Measurements from ENCODE around the gene SP2. TPM values are rescaled to one million over a fixed set of nuclear protein-coding genes. Genes with fewer than 3 reads are reported as not detected.
A peak's percentile ranks its signal among the peaks of the same experiment; 100 is the strongest.

Gene SP2
- total and polyA plus RNA-seq, 4 experiments from 2014 or later, result 3.0 to 39.9 (median 28.4) TPM

DNA sequence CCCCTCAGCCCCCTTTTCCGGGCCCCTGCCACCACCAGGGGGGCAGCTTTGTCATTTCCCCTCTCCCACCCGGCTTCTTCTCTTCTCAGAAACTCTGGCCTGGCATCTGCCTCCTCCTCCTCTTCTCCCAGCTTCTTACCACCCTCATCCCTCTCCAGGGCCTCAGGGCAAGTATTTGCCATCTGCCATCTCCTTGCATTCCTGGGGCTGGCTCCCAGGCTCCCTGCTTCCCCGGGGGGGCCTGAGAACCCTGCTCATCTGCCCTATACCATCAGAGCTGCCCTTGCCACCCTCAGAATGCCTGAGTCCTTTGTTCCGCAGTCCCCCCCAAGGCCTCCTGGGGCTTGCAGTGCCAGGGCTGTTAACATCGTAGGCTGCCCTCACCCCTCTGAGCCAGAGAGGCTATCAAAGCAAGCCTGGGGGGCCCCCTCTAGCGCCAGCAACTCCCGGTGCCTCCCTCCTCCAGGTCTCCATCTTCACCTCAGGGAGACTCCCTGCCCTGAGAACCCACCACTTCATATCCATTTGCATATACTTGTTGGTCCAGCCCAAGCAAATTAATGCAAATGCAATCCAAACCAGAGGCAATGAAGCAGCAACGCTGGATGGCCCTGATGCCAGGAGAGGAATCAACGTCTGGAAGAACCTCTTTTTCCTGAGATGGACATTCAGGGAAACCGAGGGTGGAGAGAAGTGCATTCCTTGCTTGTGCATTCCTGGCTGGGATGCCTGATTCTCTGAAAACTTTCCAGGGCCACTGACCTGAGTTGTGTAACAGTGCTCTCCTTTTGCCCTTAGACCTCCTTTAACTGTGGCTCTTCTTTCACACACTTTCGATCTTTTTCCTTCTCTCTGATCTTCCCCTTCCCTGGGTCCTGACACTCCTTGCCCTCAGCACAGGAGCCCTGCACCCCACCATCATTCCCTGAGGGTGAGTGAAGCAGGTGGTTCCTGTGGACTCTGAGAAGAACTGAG, 20.7 kb upstream of the SP2 start:
- Mint-ChIP-seq H3K27ac (peak overlapping the region in 1 of 7 donors; percentile 81), H3K4me3 (no peak overlapping the region), H3K36me3 (peaks cover 0 to 3% of the 10 kb centered on the region in 2 donors), H3K9me3 (peaks cover 0 to 2% (median 0%) of the 10 kb centered on the region in 8 donors), H3K4me1 (peaks cover 0 to 6% (median 0%) of the 10 kb centered on the region in 4 donors), H3K27me3 (peaks cover 30 to 35% of the 10 kb centered on the region in 2 donors)
- H3K36me3 ChIP-seq (ENCODE audit: insufficient read depth, low read length), result no peaks in the 10 kb centered on the region
- no peaks in the 10 kb centered on the region for H3K4me1 ChIP-seq (ENCODE audit: insufficient read depth, low read length)
- H3K4me3 ChIP-seq (ENCODE audit: low read length in 2 of 2), result no peak overlapping the region
- ChIA-PET CTCF (ENCODE audit: partially characterized antibody) (interaction anchor here (1.0 to 1.1 kb wide), 2 partner anchors 14 to 33 kb away, joined by 3 read pairs; no protein-coding TSS in a partner anchor), POLR2A (ENCODE audit: partially characterized antibody) (no interaction called here)
- intact Hi-C loops (cut with micrococcal nuclease), result no loop called here
- H3K27me3 ChIP-seq (ENCODE audit: insufficient read depth, low read length), result no peaks in the 10 kb centered on the region
- no peaks in the 10 kb centered on the region for H3K9me3 ChIP-seq (ENCODE audit: control insufficient read depth in 1 of 2, low read length in 2 of 2)
- no peak overlapping the region for H3K27ac ChIP-seq (ENCODE audit: low read depth, low read length)
- DNase-seq, result no peak

DNA sequence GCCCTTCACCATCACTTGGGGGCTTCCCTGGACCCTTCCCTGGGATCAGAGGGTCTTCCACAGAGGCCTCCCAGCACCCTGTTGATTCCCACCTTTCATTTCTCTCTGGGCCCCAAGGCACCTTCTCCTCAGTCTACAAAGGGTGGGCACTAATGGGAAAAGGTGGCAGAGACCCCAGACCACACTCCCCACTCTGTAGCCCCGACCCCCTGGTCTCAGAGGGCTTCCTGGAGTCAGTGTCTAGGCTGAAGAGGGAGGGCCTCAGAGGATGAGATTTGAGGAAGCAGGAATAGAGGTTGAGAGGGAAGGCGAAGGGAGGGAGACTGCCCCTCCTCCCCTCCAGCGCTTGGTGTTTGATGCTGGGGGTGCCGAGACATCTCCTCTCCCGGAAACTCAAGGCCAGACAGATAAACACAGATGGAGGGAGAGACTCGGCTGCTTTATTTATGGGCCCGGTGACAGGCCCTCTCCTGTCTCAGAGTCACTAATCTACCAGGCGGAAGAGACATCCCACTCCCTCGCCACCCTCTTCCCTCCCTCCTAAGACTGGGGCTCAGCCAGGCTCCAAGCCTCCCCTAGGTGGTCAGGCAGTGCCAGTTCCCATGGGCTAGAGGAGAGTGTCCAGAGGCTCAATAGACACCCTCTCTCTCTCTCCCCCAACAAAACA, 18.5 kb upstream of the SP2 start:
- Mint-ChIP-seq H3K27ac (no peak overlapping the region), H3K4me3 (no peak overlapping the region), H3K27me3 (peaks cover 19 to 28% of the 10 kb centered on the region in 2 donors), H3K9me3 (peaks cover 0 to 2% (median 0%) of the 10 kb centered on the region in 8 donors), H3K4me1 (peaks cover 0 to 6% (median 1%) of the 10 kb centered on the region in 4 donors), H3K36me3 (peaks cover 0 to 3% of the 10 kb centered on the region in 2 donors)
- Histone ChIP-seq H3K4me3 (ENCODE audit: low read length in 2 of 2) (no peak overlapping the region), H3K27me3 (ENCODE audit: insufficient read depth, low read length) (no peaks in the 10 kb centered on the region), H3K27ac (ENCODE audit: low read depth, low read length) (no peak overlapping the region), H3K4me1 (ENCODE audit: insufficient read depth, low read length) (peaks cover 7% of the 10 kb centered on the region), H3K9me3 (ENCODE audit: control insufficient read depth in 1 of 2, low read length in 2 of 2) (no peaks in the 10 kb centered on the region), H3K36me3 (ENCODE audit: insufficient read depth, low read length) (no peaks in the 10 kb centered on the region)
- POLR2A ChIA-PET (ENCODE audit: partially characterized antibody), result no interaction called here
- intact Hi-C loops (cut with micrococcal nuclease), result no loop called here
- no peak for DNase-seq
- CTCF ChIA-PET (ENCODE audit: partially characterized antibody), result no interaction called here

DNA sequence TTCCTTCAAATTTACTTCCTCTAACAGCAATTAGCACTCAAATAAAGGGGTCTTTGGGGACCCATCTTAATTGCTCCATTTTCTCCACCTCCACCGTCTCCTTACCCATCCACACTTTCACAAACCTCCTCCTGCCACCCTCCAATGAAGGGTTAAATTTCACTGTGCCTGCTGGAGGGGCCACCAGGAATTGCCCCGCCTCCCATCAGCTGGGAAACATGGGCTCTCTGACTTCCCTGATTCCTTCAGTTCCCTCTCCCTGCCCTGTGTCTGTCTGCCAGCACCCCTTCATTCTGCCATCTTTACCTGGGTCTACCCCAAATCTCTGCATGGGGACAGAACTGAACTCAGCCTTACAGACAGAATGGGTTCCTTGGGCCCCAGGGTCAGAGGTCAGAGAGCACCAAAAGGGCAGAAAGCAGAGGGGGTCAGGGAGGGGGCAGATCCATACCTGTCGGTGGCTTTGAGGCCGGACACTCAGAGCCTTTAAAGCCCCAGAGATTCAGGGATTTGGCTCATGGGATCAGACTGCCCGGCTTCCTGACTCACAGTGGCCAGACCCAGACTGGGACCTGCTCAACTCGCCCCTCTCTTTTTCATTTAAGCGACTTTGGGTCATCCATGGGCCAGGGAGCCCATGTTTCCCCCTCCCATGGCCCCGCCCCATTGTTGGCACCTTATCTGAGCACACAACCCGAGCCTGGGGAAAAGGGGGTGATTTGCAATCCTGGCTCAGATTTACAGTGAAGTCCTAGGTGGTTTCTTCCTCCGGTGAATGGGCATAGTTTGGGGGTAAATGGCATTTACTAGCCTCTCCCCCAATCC, 17.6 kb upstream of the SP2 start:
- peaks cover 12 to 22% of the 10 kb centered on the region in 2 donors for H3K27me3 Mint-ChIP-seq

DNA sequence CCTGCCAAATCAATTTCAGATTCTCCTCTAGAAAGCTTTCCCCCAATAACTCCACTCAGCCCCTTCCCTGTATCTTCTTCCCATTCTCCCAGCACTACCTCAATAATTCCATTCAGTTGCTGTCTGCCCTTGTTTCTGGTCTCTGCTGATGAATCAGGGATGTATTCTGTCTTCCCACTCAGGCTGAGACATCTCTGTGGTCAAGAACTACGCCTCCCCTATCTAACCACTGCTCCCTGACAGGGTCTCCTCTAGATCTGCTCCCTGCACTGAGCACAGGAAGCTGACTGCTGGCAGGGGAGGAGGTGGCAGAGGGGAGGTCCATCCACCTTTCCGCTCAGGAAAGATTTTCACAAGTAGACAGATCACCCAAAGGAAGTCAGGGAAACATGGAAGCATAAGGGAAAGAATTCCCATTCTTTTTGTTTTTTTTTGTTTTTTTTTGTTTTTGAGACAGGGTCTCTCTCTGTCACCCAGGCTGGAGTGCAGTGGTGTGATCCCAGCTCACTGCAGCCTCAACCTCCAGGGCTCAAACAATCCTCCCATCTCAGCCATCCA, 16.9 kb upstream of the SP2 start:
- Histone ChIP-seq H3K36me3 (ENCODE audit: insufficient read depth, low read length) (no peaks in the 10 kb centered on the region), H3K4me3 (ENCODE audit: low read length in 2 of 2) (no peak overlapping the region), H3K27ac (ENCODE audit: low read depth, low read length) (no peak overlapping the region), H3K4me1 (ENCODE audit: insufficient read depth, low read length) (peaks cover 23% of the 10 kb centered on the region), H3K9me3 (ENCODE audit: control insufficient read depth in 1 of 2, low read length in 2 of 2) (no peaks in the 10 kb centered on the region), H3K27me3 (ENCODE audit: insufficient read depth, low read length) (no peaks in the 10 kb centered on the region)
- DNase-seq, result no peak
- Mint-ChIP-seq H3K9me3 (peaks cover 0 to 2% (median 0%) of the 10 kb centered on the region in 8 donors), H3K4me3 (no peak overlapping the region), H3K27me3 (peaks cover 11 to 18% of the 10 kb centered on the region in 2 donors), H3K27ac (no peak overlapping the region), H3K4me1 (peaks cover 10 to 19% (median 16%) of the 10 kb centered on the region in 4 donors), H3K36me3 (peaks cover 0 to 3% of the 10 kb centered on the region in 2 donors)
- ChIA-PET POLR2A (ENCODE audit: partially characterized antibody) (interaction anchor here (0.7 to 1.1 kb wide), 2 partner anchors 16 to 555 kb away, joined by 4 to 5 read pairs; no protein-coding TSS in a partner anchor), CTCF (ENCODE audit: partially characterized antibody) (interaction anchor here (1.1 to 17.6 kb wide), 2 partner anchors 11 to 35 kb away, joined by 5 to 562 read pairs; partner anchors contain the start of genes SCRN2 and SP6)
- intact Hi-C loops (cut with micrococcal nuclease), result no loop called here

More for the DNA sequence above, 17.6 kb upstream of the SP2 start:
- Histone ChIP-seq H3K27me3 (ENCODE audit: insufficient read depth, low read length) (no peaks in the 10 kb centered on the region), H3K4me1 (ENCODE audit: insufficient read depth, low read length) (peaks cover 16% of the 10 kb centered on the region), H3K4me3 (ENCODE audit: low read length in 2 of 2) (no peak overlapping the region), H3K36me3 (ENCODE audit: insufficient read depth, low read length) (no peaks in the 10 kb centered on the region), H3K9me3 (ENCODE audit: control insufficient read depth in 1 of 2, low read length in 2 of 2) (no peaks in the 10 kb centered on the region), H3K27ac (ENCODE audit: low read depth, low read length) (no peak overlapping the region)
- Mint-ChIP-seq H3K4me3 (no peak overlapping the region), H3K36me3 (peaks cover 0 to 3% of the 10 kb centered on the region in 2 donors), H3K4me1 (peaks cover 7 to 15% (median 10%) of the 10 kb centered on the region in 4 donors), H3K9me3 (peaks cover 0 to 2% (median 0%) of the 10 kb centered on the region in 8 donors), H3K27ac (peak overlapping the region in 1 of 7 donors; percentile 64)
- intact Hi-C loops (cut with micrococcal nuclease), result no loop called here
- DNase-seq, result no peak
- ChIA-PET CTCF (ENCODE audit: partially characterized antibody) (interaction anchor here (1.1 to 17.6 kb wide), 2 partner anchors 11 to 35 kb away, joined by 5 to 562 read pairs; partner anchors contain the start of genes SCRN2 and SP6), POLR2A (ENCODE audit: partially characterized antibody) (interaction anchor here (0.7 kb wide), 1 partner anchor 554 kb away, joined by 4 read pairs; no protein-coding TSS in a partner anchor)

DNA sequence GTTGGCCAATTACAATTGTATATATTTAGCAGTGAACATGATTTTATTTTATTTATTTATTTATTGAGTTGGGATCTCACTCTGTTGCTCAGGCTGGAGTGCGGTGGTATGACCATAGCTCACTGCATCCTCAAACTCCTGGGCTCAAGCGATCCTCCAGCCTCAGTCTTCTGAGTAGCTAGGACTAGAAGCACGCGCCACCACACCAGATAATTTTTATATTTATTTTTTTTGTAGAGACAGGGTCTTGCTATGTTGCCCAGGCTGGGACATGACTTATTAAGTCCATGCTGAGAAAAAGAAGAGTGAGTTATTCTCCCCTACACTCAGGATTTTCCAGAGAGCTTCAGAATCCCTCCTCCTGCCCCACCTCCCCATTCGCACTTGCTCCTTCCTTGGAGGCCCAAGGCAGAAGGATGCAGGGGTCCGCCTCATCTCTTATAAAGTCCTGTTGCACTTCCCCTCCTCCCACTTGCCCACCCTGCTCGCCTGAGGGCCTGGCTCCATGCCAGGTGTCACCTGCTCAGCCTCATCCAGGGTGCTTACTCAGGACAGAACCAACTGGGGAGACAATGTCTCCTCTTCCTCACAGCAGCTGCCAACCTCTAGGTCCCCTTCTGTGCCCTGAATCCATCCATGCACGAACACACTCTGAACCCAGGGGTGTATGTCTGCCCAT, 16.1 kb upstream of the SP2 start:
- Histone ChIP-seq H3K4me3 (ENCODE audit: low read length in 2 of 2) (no peak overlapping the region), H3K27ac (ENCODE audit: low read depth, low read length) (no peak overlapping the region), H3K9me3 (ENCODE audit: control insufficient read depth in 1 of 2, low read length in 2 of 2) (no peaks in the 10 kb centered on the region), H3K4me1 (ENCODE audit: insufficient read depth, low read length) (peaks cover 31% of the 10 kb centered on the region), H3K27me3 (ENCODE audit: insufficient read depth, low read length) (no peaks in the 10 kb centered on the region), H3K36me3 (ENCODE audit: insufficient read depth, low read length) (no peaks in the 10 kb centered on the region)
- Mint-ChIP-seq H3K27ac (no peak overlapping the region), H3K9me3 (peaks cover 0 to 2% (median 0%) of the 10 kb centered on the region in 8 donors), H3K4me3 (no peak overlapping the region), H3K4me1 (peaks cover 15 to 26% (median 22%) of the 10 kb centered on the region in 4 donors), H3K36me3 (peaks cover 0 to 3% of the 10 kb centered on the region in 2 donors), H3K27me3 (peaks cover 8 to 16% of the 10 kb centered on the region in 2 donors)
- intact Hi-C loops (cut with micrococcal nuclease), result no loop called here
- DNase-seq, result no peak
- POLR2A ChIA-PET (ENCODE audit: partially characterized antibody), result interaction anchor here (1.1 kb wide), 1 partner anchor 16 kb away, joined by 5 read pairs; no protein-coding TSS in a partner anchor
- CTCF ChIA-PET (ENCODE audit: partially characterized antibody), result interaction anchor here (1.1 to 17.6 kb wide), 2 partner anchors 10 to 36 kb away, joined by 5 to 562 read pairs; partner anchors contain the start of genes SCRN2 and SP6

DNA sequence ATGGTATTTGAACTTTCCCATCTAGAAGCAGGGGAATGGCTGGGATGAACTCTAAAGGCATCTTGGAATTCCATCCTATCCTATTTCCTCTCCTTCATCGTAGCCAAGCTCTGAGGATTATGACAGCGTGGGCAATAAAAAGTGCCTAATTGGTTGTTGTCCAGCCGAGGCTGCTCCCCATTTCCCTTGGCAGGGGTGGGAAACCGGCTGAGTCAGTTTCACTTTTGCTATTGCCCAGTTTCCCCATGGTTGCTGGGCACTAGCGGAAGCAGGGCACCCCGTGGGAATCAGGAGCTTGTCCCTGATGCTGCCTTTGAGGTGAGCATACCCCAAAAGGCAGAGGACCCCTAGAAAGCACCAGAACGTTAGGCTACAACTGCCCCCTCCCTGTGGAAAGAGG, 13.8 kb upstream of the SP2 start:
- intact Hi-C loops (cut with micrococcal nuclease), result no loop called here
- no peak for DNase-seq
- Mint-ChIP-seq H3K27ac (no peak overlapping the region), H3K36me3 (peaks cover 0 to 3% of the 10 kb centered on the region in 2 donors), H3K4me3 (no peak overlapping the region), H3K4me1 (peaks cover 23 to 36% (median 30%) of the 10 kb centered on the region in 4 donors), H3K9me3 (peaks cover 0 to 2% (median 0%) of the 10 kb centered on the region in 8 donors), H3K27me3 (peaks cover 3 to 11% of the 10 kb centered on the region in 2 donors)
- Histone ChIP-seq H3K4me3 (ENCODE audit: low read length in 2 of 2) (no peak overlapping the region), H3K36me3 (ENCODE audit: insufficient read depth, low read length) (no peaks in the 10 kb centered on the region), H3K4me1 (ENCODE audit: insufficient read depth, low read length) (peaks cover 41% of the 10 kb centered on the region), H3K9me3 (ENCODE audit: control insufficient read depth in 1 of 2, low read length in 2 of 2) (no peaks in the 10 kb centered on the region), H3K27me3 (ENCODE audit: insufficient read depth, low read length) (no peaks in the 10 kb centered on the region), H3K27ac (ENCODE audit: low read depth, low read length) (no peak overlapping the region)
- POLR2A ChIA-PET (ENCODE audit: partially characterized antibody), result interaction anchor here (1.0 to 5.4 kb wide), 4 partner anchors 13 to 41 kb away, joined by 3 to 34 read pairs (median 11); partner anchors contain the start of genes SCRN2 and SP2
- CTCF ChIA-PET (ENCODE audit: partially characterized antibody), result interaction anchor here (17.6 kb wide), 1 partner anchor 39 kb away, joined by 562 read pairs; the partner anchor contains the start of genes SCRN2 and SP6

All from CD4-positive, alpha-beta memory T cell (primary cell).